ENCODE measurements around the gene SAE1. TPM values are rescaled to one million over a fixed set of nuclear protein-coding genes. Genes with fewer than 3 reads are reported as not detected.

Gene SAE1
- total RNA-seq, 1 experiment from 2014 or later, result 174 TPM

- TF ChIP-seq, protein P1, sequence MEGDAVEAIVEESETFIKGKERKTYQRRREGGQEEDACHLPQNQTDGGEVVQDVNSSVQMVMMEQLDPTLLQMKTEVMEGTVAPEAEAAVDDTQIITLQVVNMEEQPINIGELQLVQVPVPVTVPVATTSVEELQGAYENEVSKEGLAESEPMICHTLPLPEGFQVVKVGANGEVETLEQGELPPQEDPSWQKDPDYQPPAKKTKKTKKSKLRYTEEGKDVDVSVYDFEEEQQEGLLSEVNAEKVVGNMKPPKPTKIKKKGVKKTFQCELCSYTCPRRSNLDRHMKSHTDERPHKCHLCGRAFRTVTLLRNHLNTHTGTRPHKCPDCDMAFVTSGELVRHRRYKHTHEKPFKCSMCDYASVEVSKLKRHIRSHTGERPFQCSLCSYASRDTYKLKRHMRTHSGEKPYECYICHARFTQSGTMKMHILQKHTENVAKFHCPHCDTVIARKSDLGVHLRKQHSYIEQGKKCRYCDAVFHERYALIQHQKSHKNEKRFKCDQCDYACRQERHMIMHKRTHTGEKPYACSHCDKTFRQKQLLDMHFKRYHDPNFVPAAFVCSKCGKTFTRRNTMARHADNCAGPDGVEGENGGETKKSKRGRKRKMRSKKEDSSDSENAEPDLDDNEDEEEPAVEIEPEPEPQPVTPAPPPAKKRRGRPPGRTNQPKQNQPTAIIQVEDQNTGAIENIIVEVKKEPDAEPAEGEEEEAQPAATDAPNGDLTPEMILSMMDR (IDR thresholded peaks at IDR 0.05; ENCODE audit: unreplicated experiment), result no peak
- intact Hi-C loops (cut with micrococcal nuclease; ENCODE audit: unreplicated experiment), result no loop called here
- H3K4me3 Mint-ChIP-seq (ENCODE audit: low read depth, unreplicated experiment), result no peak overlapping the region
- no peaks in the 10 kb centered on the region for H3K9me3 Mint-ChIP-seq (ENCODE audit: low read depth, unreplicated experiment)
- BruUV-seq (replicated peaks), result no TSS peak
- DNase-seq, result no peak
- no peak overlapping the region for H3K27ac Mint-ChIP-seq (ENCODE audit: unreplicated experiment)
- peaks cover 58% of the 10 kb centered on the region for H3K36me3 Mint-ChIP-seq (ENCODE audit: insufficient read depth, unreplicated experiment)
- CTCF ChIA-PET, result interaction anchor here (0.7 to 1.3 kb wide), 3 partner anchors 11 to 99 kb away, joined by 3 to 4 read pairs (median 3); partner anchors contain the start of gene ZC3H4
- no peaks in the 10 kb centered on the region for H3K27me3 Mint-ChIP-seq (ENCODE audit: unreplicated experiment)
- peaks cover 55% of the 10 kb centered on the region for H3K4me1 Mint-ChIP-seq (ENCODE audit: low read depth, unreplicated experiment)
Observed at GRCh38 chr19:47102346-47103060, 28.1 kb upstream of the SAE1 start.

DNA sequence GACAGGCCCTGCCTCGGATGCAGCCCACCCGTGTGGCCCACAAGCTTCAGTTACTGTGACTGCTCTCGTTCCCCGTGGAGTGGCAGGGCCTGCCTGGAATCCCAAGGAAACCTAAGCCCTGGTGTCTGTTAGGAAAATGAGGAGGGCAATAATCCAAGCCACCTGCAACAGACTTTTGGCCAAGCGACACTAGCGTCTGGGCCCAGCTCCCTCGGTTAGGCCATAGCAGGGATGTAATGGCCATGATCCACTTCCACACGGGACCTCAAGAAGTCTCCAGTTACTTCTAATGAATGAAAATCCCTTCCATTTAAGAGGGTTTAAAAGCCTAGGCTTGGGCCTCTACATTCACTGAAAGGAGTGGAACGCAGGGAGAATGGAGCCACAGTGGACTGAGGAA is 26.0 kb upstream of the SAE1 start:
- Mint-ChIP-seq H3K4me3 (ENCODE audit: low read depth, unreplicated experiment) (no peak overlapping the region), H3K27ac (ENCODE audit: unreplicated experiment) (no peak overlapping the region), H3K36me3 (ENCODE audit: insufficient read depth, unreplicated experiment) (peaks cover 62% of the 10 kb centered on the region), H3K4me1 (ENCODE audit: low read depth, unreplicated experiment) (peaks cover 55% of the 10 kb centered on the region), H3K27me3 (ENCODE audit: unreplicated experiment) (no peaks in the 10 kb centered on the region), H3K9me3 (ENCODE audit: low read depth, unreplicated experiment) (no peaks in the 10 kb centered on the region)
- no TSS peak for BruUV-seq (replicated peaks)
- DNase-seq, result no peak
- CTCF ChIA-PET, result interaction anchor here (0.5 kb wide), 1 partner anchor 56 kb away, joined by 3 read pairs; no protein-coding TSS in a partner anchor
- TF ChIP-seq, protein P1 (IDR thresholded peaks at IDR 0.05; ENCODE audit: unreplicated experiment), result no peak
- intact Hi-C loops (cut with micrococcal nuclease; ENCODE audit: unreplicated experiment), result no loop called here

DNA sequence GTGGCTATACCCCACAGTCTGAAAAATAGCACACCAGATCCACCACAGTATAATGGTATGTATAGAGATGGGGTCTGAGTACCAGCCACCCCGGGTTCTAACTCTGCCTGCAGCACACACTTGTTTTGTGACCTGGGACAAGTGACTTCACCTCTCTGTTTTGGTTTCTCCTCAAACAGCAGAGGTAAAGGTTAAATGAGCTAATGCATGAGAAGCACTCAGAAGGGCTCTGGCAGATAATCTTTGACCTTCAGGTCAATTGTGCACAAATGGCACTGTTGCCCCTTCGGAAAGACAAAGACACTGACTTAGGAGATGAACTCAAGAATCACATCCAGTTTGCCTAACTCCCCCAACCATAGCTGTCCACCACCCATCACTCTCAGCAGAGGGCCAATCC is 24.8 kb upstream of the SAE1 start:
- intact Hi-C loops (cut with micrococcal nuclease; ENCODE audit: unreplicated experiment), result no loop called here
- H3K36me3 Mint-ChIP-seq (ENCODE audit: insufficient read depth, unreplicated experiment), result peaks cover 65% of the 10 kb centered on the region
- H3K27me3 Mint-ChIP-seq (ENCODE audit: unreplicated experiment), result no peaks in the 10 kb centered on the region
- no peak overlapping the region for H3K27ac Mint-ChIP-seq (ENCODE audit: unreplicated experiment)
- H3K4me1 Mint-ChIP-seq (ENCODE audit: low read depth, unreplicated experiment), result peaks cover 55% of the 10 kb centered on the region
- no peaks in the 10 kb centered on the region for H3K9me3 Mint-ChIP-seq (ENCODE audit: low read depth, unreplicated experiment)
- no TSS peak for BruUV-seq (replicated peaks)
- CTCF ChIA-PET, result interaction anchor here (1.8 kb wide), 1 partner anchor 9 kb away, joined by 8 read pairs; no protein-coding TSS in a partner anchor
- DNase-seq, result no peak
- no peak overlapping the region for H3K4me3 Mint-ChIP-seq (ENCODE audit: low read depth, unreplicated experiment)
- TF ChIP-seq, protein P1 (IDR thresholded peaks at IDR 0.05; ENCODE audit: unreplicated experiment), result no peak

DNA sequence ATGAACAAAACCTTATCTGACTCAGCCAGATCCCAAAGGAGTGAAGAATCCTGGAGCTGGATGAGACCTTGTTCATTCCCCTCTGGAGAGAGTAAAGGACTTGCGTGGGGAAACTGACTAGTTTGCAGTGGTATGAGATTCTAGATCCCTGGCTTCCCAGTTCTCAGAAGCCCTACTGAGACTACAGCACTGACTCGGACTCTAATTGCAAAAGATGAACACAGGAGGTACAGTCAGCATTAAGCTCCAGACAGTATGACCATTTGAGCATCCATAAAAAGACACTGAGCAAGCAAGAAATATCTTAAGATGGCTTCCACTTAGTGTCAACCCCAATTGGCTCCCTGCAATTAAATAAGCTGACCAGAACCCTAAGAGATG is 23.8 kb upstream of the SAE1 start:
- peak overlapping the region; percentile 97 for H3K27ac Mint-ChIP-seq (ENCODE audit: unreplicated experiment)
- peaks cover 55% of the 10 kb centered on the region for H3K4me1 Mint-ChIP-seq (ENCODE audit: low read depth, unreplicated experiment)
- H3K36me3 Mint-ChIP-seq (ENCODE audit: insufficient read depth, unreplicated experiment), result peaks cover 74% of the 10 kb centered on the region
- CTCF ChIA-PET, result interaction anchor here (0.7 to 1.8 kb wide), 2 partner anchors 10 to 27 kb away, joined by 3 to 8 read pairs; no protein-coding TSS in a partner anchor
- no TSS peak for BruUV-seq (replicated peaks)
- H3K9me3 Mint-ChIP-seq (ENCODE audit: low read depth, unreplicated experiment), result no peaks in the 10 kb centered on the region
- DNase-seq, result no peak
- intact Hi-C loops (cut with micrococcal nuclease; ENCODE audit: unreplicated experiment), result loop anchor here (1.0 kb wide), 1 partner anchor 11 kb away; no protein-coding TSS in a partner anchor
- TF ChIP-seq, protein P1 (IDR thresholded peaks at IDR 0.05; ENCODE audit: unreplicated experiment), result no peak
- peak overlapping the region; percentile 75 for H3K4me3 Mint-ChIP-seq (ENCODE audit: low read depth, unreplicated experiment)
- no peaks in the 10 kb centered on the region for H3K27me3 Mint-ChIP-seq (ENCODE audit: unreplicated experiment)

Data from Calu3 (cell line).